Measurements from ENCODE around the gene MKI67. TPM values are rescaled to one million over a fixed set of nuclear protein-coding genes. Genes with fewer than 3 reads are reported as not detected.
"Not testable (repeated sequence)": the region's sequence is repeated elsewhere in the genome, so short reads cannot be mapped to it uniquely, and the experiment has no call there.

Gene MKI67, protein sequence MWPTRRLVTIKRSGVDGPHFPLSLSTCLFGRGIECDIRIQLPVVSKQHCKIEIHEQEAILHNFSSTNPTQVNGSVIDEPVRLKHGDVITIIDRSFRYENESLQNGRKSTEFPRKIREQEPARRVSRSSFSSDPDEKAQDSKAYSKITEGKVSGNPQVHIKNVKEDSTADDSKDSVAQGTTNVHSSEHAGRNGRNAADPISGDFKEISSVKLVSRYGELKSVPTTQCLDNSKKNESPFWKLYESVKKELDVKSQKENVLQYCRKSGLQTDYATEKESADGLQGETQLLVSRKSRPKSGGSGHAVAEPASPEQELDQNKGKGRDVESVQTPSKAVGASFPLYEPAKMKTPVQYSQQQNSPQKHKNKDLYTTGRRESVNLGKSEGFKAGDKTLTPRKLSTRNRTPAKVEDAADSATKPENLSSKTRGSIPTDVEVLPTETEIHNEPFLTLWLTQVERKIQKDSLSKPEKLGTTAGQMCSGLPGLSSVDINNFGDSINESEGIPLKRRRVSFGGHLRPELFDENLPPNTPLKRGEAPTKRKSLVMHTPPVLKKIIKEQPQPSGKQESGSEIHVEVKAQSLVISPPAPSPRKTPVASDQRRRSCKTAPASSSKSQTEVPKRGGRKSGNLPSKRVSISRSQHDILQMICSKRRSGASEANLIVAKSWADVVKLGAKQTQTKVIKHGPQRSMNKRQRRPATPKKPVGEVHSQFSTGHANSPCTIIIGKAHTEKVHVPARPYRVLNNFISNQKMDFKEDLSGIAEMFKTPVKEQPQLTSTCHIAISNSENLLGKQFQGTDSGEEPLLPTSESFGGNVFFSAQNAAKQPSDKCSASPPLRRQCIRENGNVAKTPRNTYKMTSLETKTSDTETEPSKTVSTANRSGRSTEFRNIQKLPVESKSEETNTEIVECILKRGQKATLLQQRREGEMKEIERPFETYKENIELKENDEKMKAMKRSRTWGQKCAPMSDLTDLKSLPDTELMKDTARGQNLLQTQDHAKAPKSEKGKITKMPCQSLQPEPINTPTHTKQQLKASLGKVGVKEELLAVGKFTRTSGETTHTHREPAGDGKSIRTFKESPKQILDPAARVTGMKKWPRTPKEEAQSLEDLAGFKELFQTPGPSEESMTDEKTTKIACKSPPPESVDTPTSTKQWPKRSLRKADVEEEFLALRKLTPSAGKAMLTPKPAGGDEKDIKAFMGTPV (N-terminal part only)
- total RNA-seq = 100 to 1,000 TPM; 234 to 244 TPM

DNA sequence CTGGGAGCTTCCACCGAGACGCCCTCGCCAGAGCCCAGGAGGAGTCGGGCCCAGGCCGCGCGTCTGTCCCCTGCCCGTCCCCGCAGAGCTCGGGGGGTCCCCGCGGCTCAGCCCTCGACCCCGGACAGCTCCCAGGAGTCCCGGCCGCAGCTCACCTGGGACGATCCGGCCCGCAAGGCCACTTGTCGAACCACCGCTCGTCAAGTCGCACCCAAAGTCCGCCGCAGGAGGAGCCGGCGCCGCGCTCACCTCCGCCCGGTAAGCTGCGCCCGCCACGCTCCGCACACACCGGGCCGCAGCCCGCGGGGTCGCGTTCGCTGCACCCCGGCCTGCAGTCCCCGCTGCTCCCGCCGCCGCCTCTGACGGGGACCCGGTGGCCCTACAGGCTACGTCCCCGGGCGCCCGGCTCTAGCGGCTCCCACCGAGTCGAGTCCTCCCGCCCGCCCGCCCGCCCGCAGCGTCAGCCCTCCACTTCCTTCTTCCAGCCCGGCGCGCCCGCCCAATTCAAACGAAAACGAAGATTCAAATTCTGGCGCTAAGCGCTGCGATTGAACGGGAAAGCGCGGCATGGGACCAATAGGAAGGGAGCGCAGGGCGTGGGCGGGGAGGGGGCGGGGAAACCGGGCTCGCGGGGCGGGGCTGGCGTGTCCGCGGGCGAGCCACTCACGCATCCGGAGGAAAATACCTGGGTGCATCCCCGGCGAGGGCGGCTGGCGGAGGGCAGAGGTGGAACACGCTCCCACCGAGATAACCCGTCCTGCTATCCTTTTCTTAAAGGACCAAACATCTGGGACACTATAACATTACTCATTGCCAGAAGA lies at the start of gene MKI67:
Gene MKI67, minus strand, starts transcription at position 480 of the 821 bp plus-strand sequence. CDS start 756 bp downstream, outside the sequence.
- H3K36me3 Mint-ChIP-seq (ENCODE audit: low read depth) = peaks cover 40% of the 10 kb centered on the region
- peak; percentile 96 for DNase-seq
- peak; percentile 93 for ATAC-seq
- peak within 1 kb of the TSS; percentile 90 for H3K27ac Mint-ChIP-seq
- H3K9me3 Mint-ChIP-seq (ENCODE audit: low read depth) = no peaks in the 10 kb centered on the region
- intact Hi-C loops (cut with DNase I, micrococcal nuclease) = loop anchor here (1.0 to 5.0 kb wide), 9 partner anchors 24 to 1985 kb away; partner anchors contain the start of genes C10orf143 (in 1 of the 2) and MGMT (in 1 of the 2)
- ChIA-PET POLR2A (interaction anchor here (0.7 to 1.4 kb wide), 3 partner anchors 31 to 78 kb away, joined by 3 to 18 read pairs (median 3); no protein-coding TSS in a partner anchor), CTCF (interaction anchor here (0.6 to 2.3 kb wide), 5 partner anchors 10 to 53 kb away, joined by 3 to 10 read pairs (median 4); no protein-coding TSS in a partner anchor)
- peak within 1 kb of the TSS; percentile 93 for H3K4me3 Mint-ChIP-seq
- peaks cover 27% of the 10 kb centered on the region for H3K4me1 Mint-ChIP-seq
- peaks cover 13% of the 10 kb centered on the region for H3K27me3 Mint-ChIP-seq

DNA sequence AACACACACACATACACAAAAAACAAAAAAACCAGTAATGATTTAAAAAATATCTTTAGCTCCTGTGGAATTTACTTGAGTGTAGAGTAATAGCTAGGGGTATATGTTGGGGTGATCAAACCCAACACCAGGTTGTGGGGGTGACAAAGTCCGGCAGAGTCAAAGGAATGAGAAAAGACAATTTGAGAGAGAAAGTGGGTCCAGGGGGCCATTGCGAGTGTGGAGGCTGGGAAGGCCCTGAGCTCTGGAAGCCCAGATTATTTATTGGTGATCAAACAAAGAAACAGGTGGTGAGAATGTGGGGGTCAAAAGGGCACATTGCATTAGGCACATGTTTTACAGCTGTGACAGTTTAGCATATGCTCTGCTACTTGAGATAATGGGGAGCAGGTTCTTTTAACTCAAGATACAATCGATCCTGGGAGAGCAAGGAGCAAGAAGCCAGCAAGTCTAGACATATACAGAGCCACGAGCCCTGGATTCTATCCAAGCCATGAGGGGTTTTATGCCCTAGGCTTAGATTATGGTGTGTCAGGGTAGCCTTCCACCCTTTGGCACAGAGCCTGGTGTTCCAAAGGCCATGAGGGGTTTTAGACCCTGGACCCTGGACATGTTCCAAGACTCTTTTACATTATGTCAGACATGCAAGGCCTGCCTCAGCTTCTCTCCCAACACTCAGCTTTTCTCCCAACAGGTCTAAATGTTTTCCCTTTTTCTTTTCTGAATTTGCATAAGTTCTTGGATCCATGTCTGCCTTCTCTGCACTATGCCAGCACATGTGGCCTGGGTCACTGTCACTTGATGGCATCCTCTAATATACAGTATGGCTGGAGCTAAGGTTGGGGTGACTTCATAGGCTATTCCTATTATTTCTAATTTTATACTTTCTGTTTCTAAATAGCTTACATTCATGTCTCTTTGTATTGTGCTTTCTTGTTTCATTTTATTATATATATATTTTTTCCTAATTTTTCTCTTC lies 48.6 kb upstream of the MKI67 start:
- H3K4me1 Mint-ChIP-seq = peaks cover under 1% of the 10 kb centered on the region
- ChIA-PET CTCF (interaction anchor here (0.7 to 1.9 kb wide), 9 partner anchors 12 to 559 kb away, joined by 3 to 5 read pairs (median 3); no protein-coding TSS in a partner anchor), POLR2A (no interaction called here)
- peaks cover 4% of the 10 kb centered on the region for H3K27me3 Mint-ChIP-seq
- DNase-seq = no peak
- intact Hi-C loops (cut with DNase I, micrococcal nuclease) = no loop called here
- H3K4me3 Mint-ChIP-seq = no peak overlapping the region
- no peak for ATAC-seq
- H3K27ac Mint-ChIP-seq = no peak overlapping the region
- H3K36me3 Mint-ChIP-seq (ENCODE audit: low read depth) = no peaks in the 10 kb centered on the region
- H3K9me3 Mint-ChIP-seq (ENCODE audit: low read depth) = peaks cover 8% of the 10 kb centered on the region

DNA sequence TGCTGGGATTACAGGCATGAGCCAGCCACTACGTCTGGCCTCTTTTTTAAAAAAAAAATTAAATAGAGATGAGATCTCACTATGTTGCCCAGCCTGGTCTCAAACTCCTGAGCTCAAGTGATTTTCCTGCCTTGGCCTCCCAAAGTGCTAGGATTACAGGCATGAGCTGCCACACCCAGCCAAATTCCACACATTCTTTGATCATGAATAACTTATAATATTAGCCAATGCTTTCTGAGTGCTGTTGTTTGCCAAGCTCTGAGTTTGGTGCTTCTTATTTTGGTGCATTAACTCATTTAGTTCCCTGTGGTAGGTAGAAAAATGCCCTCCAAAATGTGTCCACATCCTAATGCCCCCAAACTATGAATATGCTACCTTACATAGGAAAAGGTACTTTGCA lies 47.2 kb upstream of the MKI67 start:
- Mint-ChIP-seq H3K36me3 (ENCODE audit: low read depth) (no peaks in the 10 kb centered on the region), H3K9me3 (ENCODE audit: low read depth) (peaks cover 8% of the 10 kb centered on the region), H3K4me3 (no peak overlapping the region), H3K27me3 (peaks cover 7% of the 10 kb centered on the region), H3K27ac (no peak overlapping the region), H3K4me1 (no peaks in the 10 kb centered on the region)
- ChIA-PET CTCF (interaction anchor here (1.2 kb wide), 1 partner anchor 26 kb away, joined by 3 read pairs; no protein-coding TSS in a partner anchor), POLR2A (no interaction called here)
- intact Hi-C loops (cut with DNase I, micrococcal nuclease) = no loop called here
- no peak for DNase-seq
- no peak for ATAC-seq

DNA sequence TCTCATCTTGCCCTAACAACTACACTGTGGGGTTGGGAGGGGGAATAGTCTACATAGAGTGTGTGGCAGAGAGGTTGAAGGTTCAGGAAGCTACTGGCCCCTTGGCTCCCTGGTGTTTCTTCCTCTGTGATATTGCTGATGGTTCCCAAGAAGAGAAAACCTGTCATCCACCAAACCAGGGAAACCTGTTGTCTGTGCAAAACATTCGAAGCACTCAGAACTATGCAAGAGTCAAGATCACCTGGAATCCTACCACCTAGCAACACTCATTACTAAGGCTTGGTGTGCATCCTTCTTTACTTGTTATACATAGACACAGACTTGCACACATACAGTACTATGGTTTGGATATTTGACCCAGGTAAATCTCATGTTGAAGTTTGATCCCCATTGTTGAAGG lies 46.5 kb upstream of the MKI67 start:
- no peak for ATAC-seq
- peaks cover 7% of the 10 kb centered on the region for H3K27me3 Mint-ChIP-seq
- intact Hi-C loops (cut with DNase I, micrococcal nuclease) = no loop called here
- ChIA-PET CTCF (interaction anchor here (1.1 to 1.2 kb wide), 2 partner anchors 27 to 267 kb away, joined by 3 read pairs; no protein-coding TSS in a partner anchor), POLR2A (no interaction called here)
- no peaks in the 10 kb centered on the region for H3K4me1 Mint-ChIP-seq
- no peak for DNase-seq
- no peak overlapping the region for H3K4me3 Mint-ChIP-seq
- peaks cover 8% of the 10 kb centered on the region for H3K9me3 Mint-ChIP-seq (ENCODE audit: low read depth)
- H3K36me3 Mint-ChIP-seq (ENCODE audit: low read depth) = no peaks in the 10 kb centered on the region
- H3K27ac Mint-ChIP-seq = no peak overlapping the region

DNA sequence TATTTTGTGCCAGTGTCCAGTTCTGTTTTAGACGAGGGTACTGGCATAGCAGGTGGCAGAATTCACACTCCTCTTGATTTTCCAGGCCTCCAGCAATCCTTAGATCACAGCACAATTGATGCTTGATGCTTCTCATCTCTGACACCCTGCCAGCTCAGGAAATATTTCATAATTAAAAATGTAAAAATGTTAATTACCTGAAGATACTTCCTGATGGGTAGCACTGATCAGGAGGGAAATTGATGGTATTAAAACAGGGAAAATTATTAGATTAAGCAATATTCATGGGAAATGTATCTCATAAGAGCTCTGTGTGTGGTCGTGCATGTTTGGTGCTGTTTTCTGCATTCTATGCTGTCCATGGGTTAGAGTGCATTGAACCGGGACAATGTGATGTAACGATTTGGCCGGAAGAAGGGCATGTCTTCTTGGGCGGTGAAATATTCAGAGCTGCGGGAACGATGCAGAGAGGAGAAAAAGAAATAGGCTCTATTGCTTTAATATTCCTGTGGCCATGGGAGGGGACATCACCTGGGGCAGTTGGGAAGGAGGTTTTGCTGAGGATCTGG lies 43.7 kb upstream of the MKI67 start:
- no peak overlapping the region for H3K4me3 Mint-ChIP-seq
- CTCF ChIA-PET = interaction anchor here (1.0 kb wide), 1 partner anchor 8 kb away, joined by 3 read pairs; no protein-coding TSS in a partner anchor

DNA sequence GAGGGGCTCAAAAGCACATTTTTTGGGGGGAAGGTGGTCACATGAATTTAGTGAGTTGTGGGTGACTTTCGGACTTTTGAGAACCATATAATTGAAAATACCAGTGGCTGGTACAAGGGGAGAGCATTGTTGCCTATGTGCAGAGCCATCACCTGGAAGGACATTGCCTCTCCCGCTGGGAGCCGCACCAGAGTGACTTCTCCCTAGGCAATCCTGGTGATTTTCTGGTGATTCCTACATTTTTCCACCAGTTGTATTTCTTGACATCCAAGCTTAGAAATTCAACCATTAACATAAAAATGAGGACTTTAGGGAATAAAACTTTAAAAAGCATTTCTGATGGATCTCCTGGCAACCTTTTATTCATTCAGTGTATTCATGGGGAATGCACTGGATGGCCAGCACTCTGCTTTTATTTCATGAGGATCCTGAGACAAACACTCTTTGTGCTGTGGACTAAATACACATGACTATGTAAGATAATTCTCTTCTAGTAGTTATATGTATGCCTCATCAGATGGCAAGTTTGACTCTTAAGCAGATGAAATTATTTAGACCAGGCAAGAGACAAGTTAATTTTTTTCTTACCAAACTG lies 41.8 kb upstream of the MKI67 start:
- H3K36me3 Mint-ChIP-seq (ENCODE audit: low read depth) = no peaks in the 10 kb centered on the region
- CTCF ChIA-PET = interaction anchor here (1.5 kb wide), 1 partner anchor 10 kb away, joined by 4 read pairs; no protein-coding TSS in a partner anchor

More for the DNA sequence above, 43.7 kb upstream of the MKI67 start:
- H3K4me1 Mint-ChIP-seq = no peaks in the 10 kb centered on the region
- no peak for ATAC-seq
- no peaks in the 10 kb centered on the region for H3K36me3 Mint-ChIP-seq (ENCODE audit: low read depth)
- POLR2A ChIA-PET = no interaction called here
- intact Hi-C loops (cut with DNase I, micrococcal nuclease) = no loop called here
- H3K9me3 Mint-ChIP-seq (ENCODE audit: low read depth) = peaks cover 5% of the 10 kb centered on the region
- no peak for DNase-seq
- H3K27ac Mint-ChIP-seq = no peak overlapping the region
- H3K27me3 Mint-ChIP-seq = peaks cover 7% of the 10 kb centered on the region

DNA sequence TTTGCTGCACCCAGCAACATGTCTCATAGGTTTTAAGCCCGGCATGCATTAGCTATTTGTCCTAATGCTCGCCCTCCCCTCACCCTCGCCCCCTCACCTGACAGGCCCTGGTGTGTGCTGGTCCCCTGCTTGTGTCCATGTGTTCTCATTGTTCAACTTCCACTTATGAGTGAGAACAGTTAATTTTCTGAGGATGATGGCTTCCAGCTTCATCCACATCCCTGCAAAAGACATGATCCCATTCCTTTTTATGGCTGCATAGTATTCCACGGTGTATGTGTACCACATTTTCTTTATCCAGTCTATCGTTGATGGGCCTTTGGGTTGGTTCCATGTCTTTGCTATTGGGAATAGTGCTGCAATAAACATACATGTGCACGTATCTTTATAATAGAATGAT lies 40.9 kb upstream of the MKI67 start:
- H3K4me1 Mint-ChIP-seq; POLR2A ChIA-PET; H3K9me3 Mint-ChIP-seq (ENCODE audit: low read depth); intact Hi-C loops (cut with DNase I, micrococcal nuclease); H3K27ac Mint-ChIP-seq; DNase-seq; ATAC-seq; H3K36me3 Mint-ChIP-seq (ENCODE audit: low read depth); H3K27me3 Mint-ChIP-seq; H3K4me3 Mint-ChIP-seq: not testable (repeated sequence)
- CTCF ChIA-PET = interaction anchor here (0.9 to 1.8 kb wide), 3 partner anchors 11 to 45 kb away, joined by 3 to 6 read pairs (median 3); no protein-coding TSS in a partner anchor

More for the DNA sequence above, 41.8 kb upstream of the MKI67 start:
- Mint-ChIP-seq H3K27ac (no peak overlapping the region), H3K4me1 (no peaks in the 10 kb centered on the region), H3K4me3 (no peak overlapping the region), H3K9me3 (ENCODE audit: low read depth) (no peaks in the 10 kb centered on the region), H3K27me3 (peaks cover 7% of the 10 kb centered on the region)
- ATAC-seq (no peak), DNase-seq (no peak)
- POLR2A ChIA-PET = no interaction called here
- intact Hi-C loops (cut with DNase I, micrococcal nuclease) = no loop called here

DNA sequence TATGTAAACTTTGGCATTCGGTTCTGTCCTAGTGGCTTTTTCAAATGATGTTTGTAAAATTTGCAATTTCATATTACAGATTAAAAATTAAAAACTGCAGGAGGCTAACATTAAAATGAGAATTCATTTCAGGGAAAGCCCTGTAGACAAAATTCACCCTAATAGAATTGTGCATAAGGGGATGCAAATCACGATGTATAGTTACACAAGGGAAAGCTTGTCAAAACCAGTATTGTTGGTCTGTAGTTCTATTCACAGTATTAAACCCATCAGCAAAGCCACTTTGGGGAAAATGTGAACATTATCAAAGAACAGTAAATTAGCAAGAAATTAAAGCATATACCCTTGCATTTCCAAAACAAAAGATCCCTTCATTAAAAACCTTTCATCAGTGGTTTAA lies 39.9 kb upstream of the MKI67 start:
- Mint-ChIP-seq H3K27ac (no peak overlapping the region), H3K36me3 (ENCODE audit: low read depth) (no peaks in the 10 kb centered on the region), H3K4me1 (peaks cover 1% of the 10 kb centered on the region), H3K9me3 (ENCODE audit: low read depth) (no peaks in the 10 kb centered on the region), H3K4me3 (no peak overlapping the region), H3K27me3 (peaks cover 7% of the 10 kb centered on the region)
- POLR2A ChIA-PET = no interaction called here
- intact Hi-C loops (cut with DNase I, micrococcal nuclease) = no loop called here
- CTCF ChIA-PET = interaction anchor here (0.7 to 1.8 kb wide), 4 partner anchors 12 to 46 kb away, joined by 3 to 6 read pairs (median 4); no protein-coding TSS in a partner anchor
- no peak for DNase-seq
- ATAC-seq = no peak

DNA sequence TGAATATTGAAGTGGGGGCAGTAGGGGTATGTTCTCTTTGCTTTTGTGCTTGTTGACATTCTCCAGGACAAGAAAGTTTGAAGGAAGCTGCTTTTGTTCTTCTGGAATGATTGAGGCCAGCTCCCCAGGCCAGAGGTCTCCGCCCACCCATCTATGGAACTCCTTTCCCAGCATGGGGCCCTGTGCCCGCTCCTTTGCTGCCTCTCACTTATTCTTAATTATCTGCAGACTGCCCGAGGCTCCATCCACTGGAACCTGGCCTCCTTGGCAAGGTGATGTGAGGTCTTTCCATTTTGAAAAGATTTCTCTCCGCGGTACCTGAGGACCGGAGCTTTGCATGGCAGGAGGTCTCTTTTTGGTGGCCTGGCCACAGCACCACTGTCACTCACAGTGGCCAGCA lies 39.3 kb upstream of the MKI67 start:
- no peak overlapping the region for H3K4me3 Mint-ChIP-seq
- H3K27me3 Mint-ChIP-seq = peaks cover 7% of the 10 kb centered on the region
- POLR2A ChIA-PET = no interaction called here
- no peak for ATAC-seq
- CTCF ChIA-PET = interaction anchor here (1.8 kb wide), 1 partner anchor 13 kb away, joined by 6 read pairs; no protein-coding TSS in a partner anchor
- no peak overlapping the region for H3K27ac Mint-ChIP-seq
- no peak for DNase-seq
- intact Hi-C loops (cut with DNase I, micrococcal nuclease) = no loop called here
- peaks cover 4% of the 10 kb centered on the region for H3K4me1 Mint-ChIP-seq
- H3K9me3 Mint-ChIP-seq (ENCODE audit: low read depth) = no peaks in the 10 kb centered on the region
- H3K36me3 Mint-ChIP-seq (ENCODE audit: low read depth) = no peaks in the 10 kb centered on the region
